NCI-H1417 (cell line): ENCODE measurements around the gene DCAF17.
"Not testable (repeated sequence)": the region's sequence is repeated elsewhere in the genome, so short reads cannot be mapped to it uniquely, and the experiment has no call there.

Experiments used
- DNase-seq, 3 experiments: peaks; one replicate each; lab custom pipeline; 2025; lab: John Stamatoyannopoulos, UW

The DCAF17 gene

DNA sequence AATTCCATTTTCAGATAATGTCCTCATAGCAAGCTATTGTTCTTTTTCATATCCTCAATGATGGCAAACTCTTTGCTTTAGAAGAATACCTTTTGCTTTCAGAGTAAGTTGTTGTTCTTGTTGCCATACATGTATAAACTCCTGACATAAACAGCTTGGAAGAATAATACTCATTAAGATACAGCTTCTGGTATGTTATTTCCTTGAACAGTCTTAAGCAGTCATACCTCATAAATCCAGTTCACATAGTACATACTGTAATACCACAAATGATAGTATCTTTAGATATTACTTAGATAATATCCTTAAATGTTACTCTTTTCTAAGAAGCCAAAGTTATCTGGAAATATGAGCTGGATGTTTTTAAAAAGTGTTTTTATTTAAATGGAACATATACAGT, 23.4 kb upstream of the DCAF17 start:
- DNase-seq, result no peak

DNA sequence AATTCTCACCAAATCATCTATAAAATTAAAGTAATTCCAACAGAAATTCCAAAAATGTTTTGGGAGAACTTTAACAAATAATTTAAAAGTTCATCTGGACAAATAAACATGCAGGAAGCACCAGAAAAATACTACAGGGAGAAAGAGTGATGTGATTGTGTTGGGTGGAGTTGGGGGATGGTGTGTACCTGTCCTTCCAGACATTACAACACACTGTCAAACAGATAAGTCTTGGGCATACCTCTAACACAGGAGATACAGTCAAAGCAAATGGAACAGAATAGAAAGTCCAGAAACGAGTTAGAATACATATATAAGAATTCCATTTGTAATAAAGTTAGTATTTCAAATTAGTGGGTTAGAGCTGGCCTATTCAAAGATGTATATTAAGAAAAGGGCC, 22.8 kb upstream of the DCAF17 start:
- DNase-seq, result no peak

DNA sequence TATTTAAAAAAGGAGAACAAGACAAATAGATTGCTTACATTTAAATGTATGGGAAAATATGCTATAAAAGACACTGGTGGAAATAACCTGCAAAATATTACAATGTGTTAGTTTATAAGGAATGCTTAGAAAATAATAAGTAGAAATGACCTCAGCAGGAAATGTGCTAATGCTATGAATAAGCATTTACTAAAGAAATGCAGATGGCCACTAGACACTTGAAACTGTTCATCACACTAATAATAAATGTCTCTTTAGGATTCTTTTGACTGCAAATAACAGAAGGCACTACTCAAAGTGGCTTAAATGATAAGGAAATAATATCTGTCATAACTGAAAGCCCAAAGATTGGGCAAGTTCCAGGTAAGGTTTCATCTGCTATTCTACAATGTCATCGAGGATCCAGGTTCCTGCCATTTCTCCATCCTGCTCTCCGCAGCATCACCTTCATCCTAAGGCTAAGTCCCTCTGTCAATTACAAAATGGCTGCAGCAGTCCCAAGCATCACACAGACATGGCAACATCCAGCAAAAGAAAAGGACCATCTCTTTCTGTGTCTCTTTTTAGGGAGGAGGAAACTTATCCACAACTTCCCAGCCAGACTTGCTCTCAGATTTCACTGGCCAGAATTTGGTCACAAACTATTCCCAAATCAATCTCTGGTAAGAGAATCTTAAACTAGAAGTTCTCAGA, 22.1 kb upstream of the DCAF17 start:
- no peak for DNase-seq

DNA sequence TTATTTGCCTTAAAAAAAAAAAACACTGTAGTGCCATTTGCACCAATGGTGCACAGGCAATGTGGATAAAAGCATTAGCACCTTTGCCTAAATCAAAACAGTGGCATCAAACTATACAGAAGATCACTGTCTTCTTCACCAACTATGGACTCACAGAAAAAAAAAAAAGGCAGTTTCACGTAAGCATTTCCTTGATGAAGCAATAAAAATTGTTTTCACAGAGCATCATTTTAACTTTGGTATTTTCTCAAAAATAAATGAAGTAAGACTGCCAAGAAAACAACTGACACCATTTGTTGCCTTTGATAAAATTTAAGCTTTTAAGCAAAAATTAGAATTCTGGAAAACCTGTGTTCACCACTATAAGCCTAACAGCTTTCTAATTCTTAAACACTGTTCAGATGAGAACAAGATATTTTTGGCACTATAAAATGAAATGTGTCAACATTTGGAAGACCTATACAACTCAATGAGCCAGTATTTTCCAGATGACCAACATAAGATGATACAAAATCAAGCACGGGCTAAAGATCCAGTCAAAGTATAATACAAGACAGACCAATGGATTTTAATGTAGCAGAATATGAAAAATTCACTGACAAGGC, 21.4 kb upstream of the DCAF17 start:
- DNase-seq, result no peak

DNA sequence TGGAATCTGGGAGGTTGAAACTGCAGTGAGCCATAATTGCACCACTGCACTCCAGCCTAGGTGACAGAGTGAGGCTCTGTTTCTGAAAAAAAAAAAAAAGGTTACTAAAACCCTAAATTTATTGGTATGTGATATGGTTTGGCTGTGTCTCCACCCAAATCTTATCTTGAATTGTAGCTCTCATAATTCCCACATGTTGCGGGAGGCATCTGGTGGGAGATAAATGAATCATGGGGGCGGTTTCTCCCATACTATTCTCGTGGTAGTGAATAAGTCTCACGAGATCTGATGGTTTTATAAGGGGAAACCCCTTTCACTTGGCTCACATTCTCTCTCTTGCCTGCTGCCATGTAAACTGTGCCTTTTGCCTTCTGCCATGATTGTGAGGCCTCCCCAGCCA, 19.4 kb upstream of the DCAF17 start:
- DNase-seq, result not testable (repeated sequence)

DNA sequence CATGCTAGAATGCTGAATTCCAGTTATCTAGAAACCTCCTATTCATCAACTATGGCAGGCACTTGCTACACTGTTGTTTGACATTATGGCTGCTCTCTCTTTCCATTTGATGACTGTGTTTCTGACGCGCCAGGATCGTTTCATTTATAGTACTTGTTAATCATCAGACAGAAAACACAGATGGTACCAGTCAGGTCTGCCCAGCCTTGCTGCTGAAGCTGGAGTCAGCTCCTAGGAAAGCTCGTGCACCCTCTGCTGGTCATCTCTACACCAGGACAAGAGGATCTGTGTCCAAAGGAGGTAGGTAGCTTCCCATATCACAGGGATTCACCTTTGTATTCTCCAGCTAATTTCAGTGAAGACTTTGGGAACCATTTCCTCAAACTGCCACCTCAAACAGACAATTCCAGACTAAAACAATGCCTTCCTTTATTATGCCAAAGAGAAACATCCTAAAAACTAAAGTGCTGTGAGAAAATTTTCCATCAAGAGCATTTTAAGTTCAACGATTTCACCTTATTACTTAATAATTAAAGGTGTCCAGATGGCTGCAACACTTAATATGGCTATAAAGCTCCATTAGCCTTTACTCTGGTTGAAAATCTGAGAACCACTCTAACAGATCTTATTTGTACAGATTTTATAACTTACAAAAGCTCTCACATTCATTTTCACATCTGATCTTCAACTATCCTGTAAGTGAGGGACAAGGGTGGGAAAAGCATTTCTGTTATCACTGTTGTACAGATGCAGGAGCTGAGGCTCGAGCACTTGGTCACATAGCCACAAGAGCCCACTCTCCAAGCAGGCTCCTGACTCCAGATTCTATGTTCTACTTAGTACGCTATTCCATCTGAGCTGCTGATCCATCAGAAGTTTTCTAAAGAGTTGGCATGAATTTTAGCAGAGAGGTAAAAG, 17.8 kb upstream of the DCAF17 start:
- DNase-seq, result peak; percentile 63 to 90 (median 68)

DNA sequence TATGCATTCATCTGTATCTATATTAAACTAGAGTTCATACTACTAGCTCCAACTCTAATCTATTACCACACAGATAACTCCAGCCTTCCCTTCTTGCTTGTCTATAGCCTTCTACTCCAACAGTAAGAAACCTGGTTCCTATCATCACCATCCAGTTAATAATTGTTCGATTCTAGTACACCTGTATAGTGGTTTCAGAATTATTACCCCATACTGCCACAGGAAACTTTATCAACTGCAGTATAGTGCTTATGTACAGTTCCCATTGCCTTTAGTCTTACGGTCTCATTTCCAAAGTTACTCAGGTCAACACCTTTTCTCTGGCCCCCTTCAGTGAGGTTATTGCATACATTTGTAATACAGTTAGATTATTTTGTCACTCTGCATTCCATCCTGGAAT, 14.7 kb upstream of the DCAF17 start:
- DNase-seq, result no peak

DNA sequence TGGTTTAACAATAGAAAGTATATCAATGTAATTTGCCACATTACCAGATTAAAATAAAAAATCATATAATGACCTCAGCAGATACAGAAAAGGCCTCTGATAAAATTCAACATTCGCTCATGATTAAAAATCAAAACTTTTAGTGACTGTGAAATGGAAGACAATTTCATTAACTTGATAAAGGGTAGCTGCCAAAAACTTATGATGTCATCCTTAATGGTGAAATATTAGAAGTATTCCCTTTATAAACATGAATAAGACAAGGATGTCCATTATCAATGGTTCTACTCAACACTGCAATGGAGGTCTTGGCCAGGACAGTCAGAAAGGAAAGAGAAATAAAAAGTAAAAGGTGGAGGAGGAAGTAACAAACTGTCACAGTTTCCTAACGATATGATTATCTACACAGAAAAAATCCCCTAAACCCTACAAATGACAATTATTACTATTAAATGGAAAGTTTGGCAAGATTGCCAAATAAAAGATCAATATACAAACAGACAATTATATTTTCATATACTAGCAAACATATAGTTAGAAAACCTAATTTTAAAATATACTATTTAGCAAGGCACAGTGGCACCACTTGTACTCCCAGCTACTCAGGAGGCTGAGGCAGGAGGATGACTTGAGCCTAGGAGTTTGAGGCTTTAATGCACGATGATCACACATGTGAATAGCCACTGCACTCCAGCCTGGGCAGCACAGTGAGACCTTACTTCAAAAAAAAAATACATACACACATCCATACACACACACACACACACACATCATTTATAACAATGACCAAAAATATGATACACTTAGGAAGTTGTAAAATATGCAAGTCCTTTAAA, 13.1 kb upstream of the DCAF17 start:
- no peak for DNase-seq

DNA sequence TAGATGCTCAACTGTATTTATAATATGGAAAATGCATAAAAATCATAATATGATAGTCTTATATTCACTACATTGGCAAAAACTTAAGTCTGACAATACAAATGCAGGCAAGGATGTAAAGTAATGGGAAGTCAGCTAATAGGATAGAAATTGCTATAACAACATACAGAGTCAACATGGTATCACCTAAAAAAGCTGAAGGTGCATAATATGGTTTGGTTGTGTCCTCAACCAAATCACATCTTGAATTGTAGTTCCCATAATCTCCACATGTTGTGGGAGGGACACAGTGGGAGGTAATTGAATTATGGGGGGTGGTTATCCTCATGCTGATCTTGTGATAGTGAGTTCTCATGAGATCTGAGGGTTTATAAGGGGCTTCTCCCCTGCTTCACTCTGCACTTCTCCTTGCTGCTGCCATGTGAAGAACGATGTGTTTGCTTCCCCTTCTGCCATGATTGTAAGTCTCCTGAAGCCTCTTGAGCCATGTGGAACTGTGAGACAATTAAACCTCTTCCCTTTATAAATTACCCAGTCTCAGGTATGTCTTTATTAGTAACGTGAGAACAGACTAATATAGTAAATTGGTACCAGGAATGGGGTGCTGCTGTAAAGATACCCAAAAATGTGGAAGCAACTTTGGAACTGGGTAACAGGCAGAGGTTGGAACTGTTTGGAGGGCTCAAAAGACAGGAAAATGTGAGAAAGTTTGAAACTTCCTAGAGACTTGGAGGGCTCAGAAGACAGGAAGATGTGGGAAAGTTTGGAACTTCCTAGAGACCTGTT, 11.1 kb upstream of the DCAF17 start:
- DNase-seq, result not testable (repeated sequence)

DNA sequence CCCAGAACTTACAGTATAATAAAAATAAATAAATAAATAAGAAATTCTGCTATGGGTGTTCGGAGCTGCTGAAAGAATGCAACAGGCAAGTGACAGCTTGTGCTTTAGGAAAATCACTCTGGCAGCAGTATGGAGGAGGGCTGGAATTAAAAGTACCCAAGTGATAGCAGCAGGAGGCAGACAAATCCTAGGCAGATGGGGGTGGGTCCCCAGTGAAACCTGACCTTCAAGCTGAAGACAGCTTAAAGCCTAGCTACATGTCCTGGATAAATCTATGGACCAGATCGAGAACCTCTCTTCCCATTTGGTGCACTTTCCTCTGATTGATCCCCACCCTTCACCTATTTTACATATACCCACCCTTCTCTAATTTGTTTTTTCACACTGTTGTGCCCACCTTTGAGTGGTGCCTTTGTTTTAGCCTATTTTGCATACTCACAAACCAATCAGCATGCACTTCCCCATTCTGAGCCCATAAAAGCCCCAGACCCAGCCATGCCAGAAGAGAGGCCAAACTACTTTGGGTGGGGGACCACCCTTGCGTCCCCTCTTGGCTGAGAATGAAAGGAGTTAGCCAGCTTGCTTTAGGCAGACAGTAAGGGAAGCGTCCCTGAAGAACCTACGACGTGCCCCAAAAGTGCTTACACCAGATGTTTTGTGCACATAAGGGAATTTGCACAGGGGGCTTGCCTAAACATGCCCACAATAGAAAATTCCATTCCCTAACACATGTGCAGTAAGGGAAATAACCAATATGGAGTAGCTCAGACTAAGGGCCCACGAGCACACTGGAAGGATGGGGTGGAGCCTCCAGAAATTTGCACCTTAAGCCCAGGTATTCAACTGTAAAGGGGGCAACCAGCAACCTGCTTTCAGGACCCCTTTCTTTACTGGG, 3.3 kb upstream of the DCAF17 start:
- DNase-seq, result no peak

DNA sequence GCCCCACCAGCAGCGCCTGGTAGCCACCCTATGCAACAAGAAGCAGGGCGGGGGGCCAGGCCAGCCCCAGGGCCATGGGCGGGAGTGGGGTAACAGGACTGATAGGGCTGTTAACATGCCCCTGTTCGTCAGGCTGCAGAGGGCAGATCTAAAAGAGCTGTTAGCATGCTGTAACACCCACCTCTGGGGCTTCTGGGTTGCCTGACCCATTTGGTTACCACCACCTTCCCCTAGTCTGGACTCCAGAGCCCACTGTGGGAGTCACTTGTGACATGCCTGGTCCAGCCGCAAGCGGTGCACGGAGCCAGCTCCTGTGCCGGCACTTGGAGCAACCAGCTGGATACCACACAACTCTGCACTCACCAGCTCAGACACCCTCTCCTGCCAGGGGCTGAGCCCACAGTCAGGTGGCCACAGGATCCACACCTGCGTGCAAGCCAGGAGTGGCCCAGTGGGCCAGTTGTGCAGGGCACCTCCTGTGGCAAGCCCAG, 2.3 kb upstream of the DCAF17 start:
- DNase-seq, result no peak

DNA sequence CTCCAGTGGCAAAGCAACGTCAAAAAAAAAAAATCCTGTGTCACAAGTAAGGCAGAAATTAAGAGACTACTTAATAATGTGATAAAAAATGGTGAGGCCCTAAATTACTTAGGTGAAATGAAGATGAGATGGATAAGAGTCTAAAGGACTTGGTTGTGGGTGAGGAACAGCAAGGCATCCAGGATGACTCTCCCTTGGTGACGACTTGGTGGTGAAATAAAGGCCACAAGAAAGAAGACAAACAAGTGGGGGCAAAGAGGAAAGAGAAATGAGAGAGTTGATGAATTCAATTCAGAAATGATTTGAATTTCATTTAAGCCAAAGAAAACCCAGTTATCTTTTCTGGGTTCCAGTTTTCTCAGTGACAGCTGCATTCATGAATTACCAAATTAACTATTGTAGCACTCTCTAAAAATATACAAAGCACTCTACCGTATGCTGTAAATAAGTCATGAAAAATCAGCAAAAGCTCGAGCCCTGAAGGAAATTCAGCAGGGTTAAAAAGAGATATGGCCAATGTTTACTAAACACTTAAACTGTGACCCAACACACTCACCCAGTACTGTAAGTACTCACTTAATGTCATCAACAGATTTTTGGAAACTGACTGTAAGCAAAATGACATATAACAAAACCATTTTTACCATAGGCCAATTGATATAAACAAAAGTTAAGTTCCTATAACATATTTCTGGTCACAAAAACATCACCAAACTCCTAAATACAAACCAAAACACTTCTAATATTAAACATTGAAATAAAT, 1.6 kb upstream of the DCAF17 start:
- DNase-seq, result no peak

DNA sequence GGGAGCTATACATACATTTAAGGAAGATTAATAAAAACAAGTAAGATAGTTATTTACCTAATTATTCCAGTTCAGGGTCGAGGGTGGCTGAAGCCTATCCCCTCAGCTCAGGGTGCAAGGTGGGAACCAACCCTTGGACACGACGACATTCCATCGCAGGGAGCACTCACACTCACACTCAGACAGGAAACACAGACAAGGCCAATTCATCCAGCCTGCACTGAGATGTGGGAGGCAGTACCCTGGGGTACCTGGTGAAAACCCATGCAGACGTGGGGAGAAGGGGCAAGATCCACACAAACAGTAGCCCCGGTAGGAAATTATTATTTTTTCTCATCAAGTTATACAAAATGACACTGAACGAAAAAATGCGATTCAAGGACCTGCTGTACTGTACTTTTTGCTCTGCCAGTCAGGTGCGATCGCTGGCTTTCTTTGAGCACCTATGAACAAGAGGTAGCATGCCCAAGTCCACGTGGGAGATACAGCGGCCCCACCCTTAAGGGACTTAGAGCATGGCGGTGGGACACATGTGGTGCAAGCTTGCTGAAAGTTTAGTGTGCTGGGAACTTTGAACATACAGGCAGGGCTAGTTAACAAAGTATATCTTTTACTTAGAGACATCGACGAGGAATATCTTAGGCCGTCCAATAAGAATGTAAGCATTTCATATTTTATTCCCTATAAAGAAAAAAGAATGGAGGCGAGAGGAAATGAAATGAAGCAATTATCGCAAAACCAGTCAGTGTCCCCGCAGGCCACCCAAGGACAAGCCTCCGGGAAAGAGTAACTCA, 860 bp upstream of the DCAF17 start:
- peak; percentile 16 to 56 (median 23) for DNase-seq

DNA sequence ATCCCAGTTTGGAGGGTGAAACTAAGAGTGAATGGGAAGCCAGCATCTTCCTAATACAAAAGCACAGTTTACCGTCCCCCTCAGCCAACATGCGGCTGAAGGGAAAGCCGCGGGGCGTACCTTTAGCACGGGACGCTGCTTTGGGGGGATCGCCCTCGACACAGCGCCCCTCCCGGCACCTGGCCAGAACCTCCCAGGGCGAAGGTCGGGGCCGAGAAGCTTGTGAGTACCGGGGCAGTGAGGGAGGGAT, 338 bp upstream of the DCAF17 start, which contains the start of gene METTL8:
Gene METTL8 (minus strand): TSS at position 228 of the 250 bp plus-strand sequence. CDS start 41,805 bp downstream, outside the sequence.
- no peak for DNase-seq

DNA sequence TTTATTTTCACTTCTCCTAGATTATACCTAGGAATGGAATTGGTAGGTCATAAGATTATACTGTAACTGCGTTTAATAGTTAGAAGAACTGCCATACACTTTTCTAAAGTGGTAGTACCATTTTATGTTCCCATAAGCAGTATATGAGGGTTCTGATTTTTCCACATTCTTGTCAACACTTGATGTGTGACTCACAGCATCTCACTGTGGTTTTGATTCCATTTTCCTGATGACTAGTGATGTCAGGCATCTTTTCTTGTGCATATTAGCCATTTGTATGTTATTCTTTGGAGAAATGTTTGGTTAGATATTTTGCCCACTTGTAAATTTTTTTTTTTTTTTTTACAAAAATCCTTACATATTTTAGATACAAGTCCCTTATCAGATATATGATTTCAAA, 2.3 kb downstream of the DCAF17 start:
- no peak for DNase-seq

DNA sequence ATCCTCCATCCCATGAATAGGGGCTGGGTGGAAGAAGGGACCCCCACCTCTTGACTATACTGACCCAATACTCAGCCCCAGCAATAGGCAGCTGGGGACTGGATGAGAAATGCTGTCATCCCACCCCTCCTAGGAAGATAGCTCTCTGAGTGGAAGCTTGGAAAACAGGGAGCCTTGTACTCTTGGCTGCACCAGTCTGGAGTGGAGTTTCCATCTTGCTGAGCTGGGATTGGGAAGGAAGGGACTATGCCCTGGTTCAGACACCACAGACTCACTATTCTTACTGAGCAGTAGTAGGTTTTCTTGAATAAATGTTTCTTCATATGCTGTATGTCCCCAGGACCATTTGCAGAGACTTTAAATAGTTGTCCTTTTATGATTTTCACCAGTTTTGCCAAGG, 7.4 kb downstream of the DCAF17 start:
- no peak for DNase-seq

DNA sequence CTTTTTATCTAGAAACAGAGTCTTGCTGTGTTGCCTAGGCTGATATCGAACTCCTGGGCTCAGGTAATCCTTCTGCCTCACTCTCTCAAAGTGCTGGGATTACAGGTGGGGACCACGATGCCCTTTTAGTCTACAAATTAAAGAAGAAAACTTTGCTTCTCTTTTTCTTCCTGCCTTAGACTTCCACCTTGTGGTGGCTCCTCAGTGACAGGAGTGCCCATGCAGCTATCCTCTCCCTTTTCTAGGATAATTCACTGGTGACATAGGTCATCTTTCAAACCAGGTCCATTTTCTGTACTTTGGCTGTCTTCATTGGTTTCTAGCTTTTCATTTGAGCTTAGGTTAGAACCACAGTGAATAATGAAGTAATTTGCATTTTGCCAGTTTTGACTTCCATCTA, 13.6 kb downstream of the DCAF17 start:
- no peak for DNase-seq

DNA sequence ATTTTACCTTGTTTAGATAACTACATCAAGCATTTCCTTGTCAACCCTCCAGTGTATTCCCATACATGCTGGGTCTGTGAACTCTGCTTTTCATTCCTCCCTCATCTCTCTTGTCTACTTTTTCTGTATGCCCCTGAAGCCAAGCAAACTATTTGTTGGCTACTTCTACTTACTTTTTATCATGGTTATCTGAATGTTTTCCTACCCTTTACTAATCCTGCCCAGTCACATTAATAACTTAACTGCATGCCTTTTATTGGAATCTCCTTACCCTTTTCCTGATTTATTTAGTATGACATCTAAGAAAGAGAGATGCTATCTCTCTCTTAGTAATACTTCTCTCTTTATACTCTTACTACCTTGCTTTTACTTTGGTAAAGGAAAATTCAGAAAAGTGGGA, 17.0 kb downstream of the DCAF17 start:
- DNase-seq, result no peak

DNA sequence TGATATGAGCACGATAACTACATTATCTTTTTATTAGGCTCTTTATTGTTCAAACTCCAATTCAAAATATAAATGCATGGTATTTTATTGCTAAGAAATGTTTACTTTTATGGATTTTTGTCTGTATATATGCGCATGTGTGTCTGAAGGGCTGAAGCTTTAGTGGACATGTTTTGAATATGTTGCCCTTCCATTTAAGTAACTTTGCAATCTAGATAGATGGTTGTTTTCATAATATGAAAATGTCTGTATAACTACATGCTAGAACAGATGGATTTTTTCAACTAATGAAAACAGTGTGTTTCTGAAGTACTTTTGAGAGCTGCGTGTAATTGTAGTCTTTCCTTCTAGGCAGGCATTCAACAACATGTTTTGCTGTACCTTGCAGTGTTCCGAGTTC, 18.7 kb downstream of the DCAF17 start:
- DNase-seq, result no peak
